Keratinocyte (primary cell): ENCODE data around the gene PROM1. TPM values are rescaled to one million over a fixed set of nuclear protein-coding genes. Genes with fewer than 3 reads are reported as not detected.

Experiments
- DNase-seq: peaks from one replicate; pipeline ENCODE4 v3.0.0-alpha.2; 2011; ENCODE audit warnings: low read depth, missing footprints, low spot score
- FAIRE-seq: peaks from 2 replicates; lab custom pipeline; 2011; peaks lifted over from hg19 to GRCh38; lab: Jason Lieb, UNC
- H2AFZ ChIP-seq: 2 replicates; pipeline ENCODE4 v1.6.0; 2012; ENCODE audit warnings: low read length, control low read depth, inconsistent platforms; ENCODE audit not compliant: control insufficient read depth
- H3K27ac ChIP-seq: 2 replicates; pipeline ENCODE4 v1.5.1; 2011; ENCODE audit warnings: low read length; ENCODE audit not compliant: control insufficient read depth, insufficient read depth
- H3K27me3 ChIP-seq: 3 replicates; pipeline ENCODE4 v1.6.0; 2011; ENCODE audit warnings: low read length; ENCODE audit not compliant: control insufficient read depth, insufficient read depth; ENCODE audit errors: extremely low read depth
- H3K36me3 ChIP-seq, 2 experiments: 2 replicates in 1 of 2; 3 replicates in 1 of 2; pipeline ENCODE4 v1.5.1; 2011; ENCODE audit warnings: low read length in 2 of 2, mild to moderate bottlenecking in 1 of 2; ENCODE audit not compliant: control insufficient read depth in 2 of 2, insufficient read depth in 2 of 2; ENCODE audit errors: extremely low read depth in 1 of 2
- H3K4me1 ChIP-seq: 3 replicates; pipeline ENCODE4 v1.5.1; 2011; ENCODE audit warnings: low read length; ENCODE audit not compliant: control insufficient read depth, insufficient read depth; ENCODE audit errors: extremely low read depth
- H3K4me2 ChIP-seq: 3 replicates; pipeline ENCODE4 v1.6.0; 2011; ENCODE audit warnings: low read depth, low read length; ENCODE audit not compliant: control insufficient read depth, insufficient read depth; ENCODE audit errors: extremely low read depth
- H3K4me3 ChIP-seq, 3 experiments: fragments of 200-600 bp in 1 of 3; sonication (generic) in 1 of 3; 2 replicates in 2 of 3; 3 replicates in 1 of 3; pipeline ENCODE4 v1.5.1; 2011 to 2016; ENCODE audit warnings: low read length in 3 of 3, mild to moderate bottlenecking in 3 of 3, control low read depth in 2 of 3, inconsistent platforms in 1 of 3, low read depth in 1 of 3, mixed read lengths in 1 of 3, mixed run types in 1 of 3, moderate library complexity in 1 of 3; ENCODE audit not compliant: control insufficient read depth in 2 of 3, insufficient read depth in 2 of 3; ENCODE audit errors: extremely low read depth in 1 of 3
- H3K79me2 ChIP-seq: 2 replicates; pipeline ENCODE4 v1.6.0; 2012; ENCODE audit warnings: low read length; ENCODE audit not compliant: control insufficient read depth, insufficient read depth
- H3K9ac ChIP-seq: 3 replicates; pipeline ENCODE4 v1.6.0; 2011; ENCODE audit warnings: low read length; ENCODE audit not compliant: control insufficient read depth, insufficient read depth; ENCODE audit errors: extremely low read depth
- H3K9me1 ChIP-seq: 3 replicates; pipeline ENCODE4 v1.6.0; 2011; ENCODE audit warnings: low read length; ENCODE audit not compliant: control insufficient read depth, insufficient read depth; ENCODE audit errors: extremely low read depth
- H3K9me3 ChIP-seq: 2 replicates; pipeline ENCODE4 v1.5.1; 2012; ENCODE audit warnings: low read depth, low read length; ENCODE audit not compliant: control insufficient read depth
- H4K20me1 ChIP-seq: 3 replicates; pipeline ENCODE4 v1.6.0; 2011; ENCODE audit warnings: low read length; ENCODE audit not compliant: control insufficient read depth, insufficient read depth; ENCODE audit errors: extremely low read depth
- CTCF ChIP-seq, 3 experiments: IDR thresholded peaks in 1 of 3; conservative IDR thresholded peaks in 1 of 3; optimal IDR thresholded peaks in 1 of 3; 2 replicates in 2 of 3; 3 replicates in 1 of 3; pipeline versions ENCODE3 to v1.5.1; 2011; ENCODE audit warnings: low read length in 3 of 3, mild to moderate bottlenecking in 3 of 3, moderate library complexity in 2 of 3, control low read depth in 1 of 3, inconsistent platforms in 1 of 3; ENCODE audit not compliant: insufficient read depth in 2 of 3; ENCODE audit errors: extremely low read depth in 1 of 3
- EZH2 ChIP-seq: IDR thresholded peaks from one replicate; pipeline ENCODE4 v1.6.1; 2012; ENCODE audit warnings: inconsistent platforms, mild to moderate bottlenecking, low read length, moderate library complexity
- dilution Hi-C: fragments of 300-500 bp; cut with MboI; formaldehyde crosslinking; loops from one replicate; pipeline ENCODE4 v1.7.0; 2020; ENCODE audit warnings: low sequenced_read_pairs; ENCODE audit not compliant: extremely low pct_ligation_motif_present
- polyA plus RNA-seq, 5 experiments: library from polyadenylated mRNA; depleted of rRNA in 3 of 5; stranded (reverse) in 3 of 5; stranded (forward) in 1 of 5; unstranded in 1 of 5; fragments of >200 nt; gene quantifications; 1 replicate in 1 of 5; 2 replicates in 3 of 5; 3 replicates in 1 of 5; pipeline versions ENCODE4 v1.2.1 to v1.2.3, GENCODE V29; 2011 to 2012; ENCODE audit warnings: missing spikeins in 2 of 5, low read depth in 1 of 5, low replicate concordance in 1 of 5

Gene PROM1
- polyA plus RNA-seq, 1 donor (not counting 4 experiments of a cell fraction or from before 2014, with no cell fraction given): not detected

- Histone ChIP-seq H3K4me2 (peak overlapping the region; percentile 81), H2AFZ (no peak overlapping the region), H4K20me1 (no peaks in the 10 kb centered on the region), H3K36me3 (peaks cover 0 to 8% of the 10 kb centered on the region in 2 experiments), H3K27me3 (no peaks in the 10 kb centered on the region), H3K9me1 (no peaks in the 10 kb centered on the region), H3K79me2 (no peaks in the 10 kb centered on the region), H3K27ac (peak overlapping the region; percentile 84), H3K4me1 (peaks cover 79% of the 10 kb centered on the region), H3K9me3 (no peaks in the 10 kb centered on the region), H3K4me3 (peak overlapping the region; percentile 36 to 59 (median 46)), H3K9ac (peak overlapping the region; percentile 65)
- dilution Hi-C loops: no loop called here
- DNase-seq: peak; percentile 76
- no peak for TF ChIP-seq EZH2
- TF ChIP-seq CTCF (optimal IDR thresholded peaks at IDR 0.05 in 1 of 3, IDR thresholded peaks at IDR 0.05 in 1 of 3, conservative IDR thresholded peaks at IDR 0.05 in 1 of 3; ENCODE audit: extremely low read depth in 1 of 3, insufficient read depth in 2 of 3, low read length in 3 of 3): no peak
- FAIRE-seq: peak; percentile 97
Measured at GRCh38 chr4:15918484-15919129, 165.2 kb downstream of the PROM1 start.

Other genes with a start within 250 kb of the PROM1 start
- 1,464 to 2,372 TPM (median 2,189 TPM) in 3 replicates for gene FGFBP1, start 145.3 kb downstream of the PROM1 start, polyA plus RNA-seq
- gene FGFBP2, start 120.8 kb downstream of the PROM1 start, polyA plus RNA-seq: not detected in 3 replicates
- gene TAPT1, start 142.4 kb upstream of the PROM1 start, polyA plus RNA-seq: 8.6 to 10.7 TPM (median 9.2 TPM) in 3 replicates